SJSA1 (cell line): Measurements from ENCODE around the gene SAYSD1. TPM values are rescaled to one million over a fixed set of nuclear protein-coding genes. Genes with fewer than 3 reads are reported as not detected.

Source experiments
- DNase-seq, 2 experiments: peaks; one replicate each; pipeline ENCODE4 v3.0.0-alpha.2; 2015 to 2020; ENCODE audit warnings: low spot score in 2 of 2, low read depth in 1 of 2
- H3K27ac ChIP-seq: fragments of 250-450 bp; sonication (Bioruptor Pico); 2 replicates; pipeline ENCODE4 v1.5.1; 2020; ENCODE audit warnings: mild to moderate bottlenecking, moderate library complexity
- H3K27me3 ChIP-seq: fragments of 250-450 bp; sonication (Bioruptor Pico); replicated peaks from 2 replicates; pipeline ENCODE4 v1.5.1; 2020; ENCODE audit warnings: mild to moderate bottlenecking, moderate library complexity
- H3K36me3 ChIP-seq: fragments of 250-450 bp; sonication (Bioruptor Pico); 2 replicates; pipeline ENCODE4 v1.5.1; 2020; ENCODE audit warnings: mild to moderate bottlenecking
- H3K4me1 ChIP-seq: fragments of 250-450 bp; sonication (Bioruptor Pico); replicated peaks from 2 replicates; pipeline ENCODE4 v1.6.1; 2021; ENCODE audit warnings: mild to moderate bottlenecking
- H3K4me3 ChIP-seq: fragments of 250-450 bp; sonication (Bioruptor Pico); 2 replicates; pipeline ENCODE4 v1.5.1; 2020; ENCODE audit warnings: mild to moderate bottlenecking
- H3K9me3 ChIP-seq: fragments of 250-450 bp; sonication (Bioruptor Pico); replicated peaks from 2 replicates; pipeline ENCODE4 v1.5.1; 2020; ENCODE audit warnings: mild to moderate bottlenecking
- total RNA-seq: library from RNA; depleted of rRNA; stranded (reverse); fragments of >200 nt; shearing (Covaris generic); gene quantifications from 2 replicates; pipeline ENCODE4 v1.2.3, GENCODE V29; 2014

SAYSD1 gene
- total RNA-seq, 1 experiment from 2014 or later = 15.8 TPM

GRCh38 chr6:39065561-39065960, 49.4 kb downstream of the SAYSD1 start:
- Histone ChIP-seq H3K4me1 (no peaks in the 10 kb centered on the region), H3K36me3 (no peaks in the 10 kb centered on the region), H3K27me3 (peaks cover 28% of the 10 kb centered on the region), H3K4me3 (no peak overlapping the region), H3K9me3 (no peaks in the 10 kb centered on the region), H3K27ac (no peak overlapping the region)
- DNase-seq = no peak

DNA sequence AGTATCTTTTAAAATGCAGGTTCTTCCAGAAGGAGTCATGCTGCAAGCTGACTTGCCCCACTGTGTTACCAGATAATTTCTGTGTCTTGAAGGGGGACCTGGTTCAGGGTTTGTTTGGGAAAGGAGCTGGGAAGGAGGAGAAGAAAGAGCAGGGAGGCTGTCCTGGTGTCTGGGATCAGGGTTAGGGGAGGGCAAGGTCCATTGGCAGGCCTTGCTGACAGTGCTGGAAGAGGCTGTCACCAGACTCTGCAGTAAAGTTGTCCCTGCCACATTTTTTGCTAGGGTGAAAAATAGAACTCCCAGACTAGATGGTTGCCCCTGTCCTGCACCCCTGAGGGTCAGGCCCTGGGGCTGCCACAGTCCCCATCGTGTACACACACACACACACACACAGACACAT, 51.5 kb downstream of the SAYSD1 start:
- Histone ChIP-seq H3K4me1 (no peaks in the 10 kb centered on the region), H3K4me3 (no peak overlapping the region), H3K36me3 (no peaks in the 10 kb centered on the region), H3K9me3 (no peaks in the 10 kb centered on the region), H3K27ac (no peak overlapping the region), H3K27me3 (peaks cover 29% of the 10 kb centered on the region)
- DNase-seq = no peak

DNA sequence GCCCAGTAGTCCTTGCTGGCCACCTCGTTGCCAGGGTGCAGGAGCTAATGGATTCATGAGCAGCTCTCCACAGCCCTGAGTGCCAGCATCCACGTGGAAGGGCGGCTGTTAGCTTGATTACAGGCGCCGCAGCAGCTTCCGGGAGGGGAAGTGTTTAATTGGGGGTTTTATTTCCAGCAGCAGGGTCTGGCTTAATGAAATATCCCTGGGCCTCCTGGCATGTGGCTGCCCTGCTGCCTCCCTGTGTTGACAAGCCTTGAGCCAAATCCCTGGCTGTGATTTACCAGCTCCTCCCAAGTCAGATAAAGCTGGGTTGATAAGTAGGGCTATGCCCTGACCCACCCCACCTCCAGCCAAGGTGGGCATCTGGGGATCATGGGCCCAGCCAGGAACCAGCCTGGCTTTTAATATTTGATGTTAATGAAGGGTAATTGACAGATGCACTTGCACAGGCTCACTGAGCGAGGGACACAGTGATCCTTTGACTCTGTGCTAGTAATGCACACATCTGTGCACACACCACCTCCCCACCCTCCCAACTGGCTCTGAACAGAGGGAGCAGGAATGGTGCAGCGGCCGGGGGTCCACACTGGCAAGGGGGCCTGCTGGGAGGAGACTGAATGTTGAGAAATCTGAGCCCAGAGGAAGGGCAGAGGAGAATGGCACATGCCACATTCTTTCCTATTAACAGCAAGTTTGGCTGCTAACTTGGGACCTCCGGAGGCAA, 52.8 kb downstream of the SAYSD1 start:
- no peaks in the 10 kb centered on the region for H3K36me3 ChIP-seq
- no peak overlapping the region for H3K4me3 ChIP-seq
- no peaks in the 10 kb centered on the region for H3K9me3 ChIP-seq
- H3K27me3 ChIP-seq = peaks cover 21% of the 10 kb centered on the region
- no peaks in the 10 kb centered on the region for H3K4me1 ChIP-seq
- DNase-seq = no peak
- H3K27ac ChIP-seq = no peak overlapping the region

- Histone ChIP-seq H3K27me3 (peaks cover 21% of the 10 kb centered on the region; the same call in 1 of the 2 replicates), H3K9me3 (no peaks in the 10 kb centered on the region), H3K27ac (no peak overlapping the region), H3K36me3 (no peaks in the 10 kb centered on the region), H3K4me3 (no peak overlapping the region), H3K4me1 (no peaks in the 10 kb centered on the region)
- no peak for DNase-seq
Observed at GRCh38 chr6:39061588-39061987, 53.4 kb downstream of the SAYSD1 start.

DNA sequence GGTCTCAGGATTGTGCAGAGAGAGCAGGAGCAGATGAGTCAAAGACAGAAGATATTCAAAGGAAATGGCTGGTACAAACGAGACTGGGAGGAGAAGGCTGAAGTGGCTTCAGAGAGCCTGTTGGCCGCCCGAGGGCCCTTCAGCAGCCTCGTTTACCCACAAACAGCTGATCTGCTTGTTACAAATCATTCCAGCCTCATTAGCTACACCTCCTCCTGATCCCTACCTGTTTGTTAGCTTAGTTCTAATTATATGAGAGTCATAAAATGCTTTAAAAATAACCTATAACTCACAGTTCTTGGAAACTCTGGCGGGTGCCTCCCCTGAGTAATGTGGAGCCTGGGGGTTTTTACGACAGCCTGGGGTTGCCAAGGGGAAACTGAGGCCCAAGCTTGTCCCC, 53.8 kb downstream of the SAYSD1 start:
- no peaks in the 10 kb centered on the region for H3K4me1 ChIP-seq
- no peak for DNase-seq

GRCh38 chr6:39060467-39061160, 54.4 kb downstream of the SAYSD1 start:
- Histone ChIP-seq H3K27me3 (peaks cover 16% of the 10 kb centered on the region; the same call in 1 of the 2 replicates), H3K36me3 (no peaks in the 10 kb centered on the region), H3K4me1 (no peaks in the 10 kb centered on the region), H3K4me3 (no peak overlapping the region), H3K9me3 (no peaks in the 10 kb centered on the region), H3K27ac (no peak overlapping the region)
- no peak for DNase-seq

More for the DNA sequence above, 53.8 kb downstream of the SAYSD1 start:
- Histone ChIP-seq H3K9me3 (no peaks in the 10 kb centered on the region), H3K36me3 (no peaks in the 10 kb centered on the region), H3K4me3 (no peak overlapping the region), H3K27ac (no peak overlapping the region), H3K27me3 (peaks cover 17% of the 10 kb centered on the region; the same call in 1 of the 2 replicates)

GRCh38 chr6:39059496-39060310, 55.3 kb downstream of the SAYSD1 start:
- Histone ChIP-seq H3K4me3 (no peak overlapping the region), H3K27ac (no peak overlapping the region), H3K9me3 (no peaks in the 10 kb centered on the region), H3K36me3 (no peaks in the 10 kb centered on the region), H3K4me1 (no peaks in the 10 kb centered on the region), H3K27me3 (peaks cover 16% of the 10 kb centered on the region; the same call in 1 of the 2 replicates)
- no peak for DNase-seq

- Histone ChIP-seq H3K4me3 (no peak overlapping the region), H3K36me3 (no peaks in the 10 kb centered on the region), H3K4me1 (no peaks in the 10 kb centered on the region), H3K9me3 (no peaks in the 10 kb centered on the region), H3K27ac (no peak overlapping the region), H3K27me3 (peaks cover 16% of the 10 kb centered on the region; the same call in 1 of the 2 replicates)
- DNase-seq = no peak
Observed at GRCh38 chr6:39058471-39059147, 56.4 kb downstream of the SAYSD1 start.

GRCh38 chr6:39057251-39058155, 57.5 kb downstream of the SAYSD1 start:
- no peak overlapping the region for H3K27ac ChIP-seq
- H3K36me3 ChIP-seq = no peaks in the 10 kb centered on the region
- no peak overlapping the region for H3K4me3 ChIP-seq
- DNase-seq = no peak
- H3K4me1 ChIP-seq = no peaks in the 10 kb centered on the region
- peaks cover 12% of the 10 kb centered on the region for H3K27me3 ChIP-seq
- H3K9me3 ChIP-seq = no peaks in the 10 kb centered on the region

- no peak for DNase-seq
- Histone ChIP-seq H3K36me3 (no peaks in the 10 kb centered on the region), H3K9me3 (no peaks in the 10 kb centered on the region), H3K27ac (no peak overlapping the region), H3K4me3 (no peak overlapping the region), H3K4me1 (no peaks in the 10 kb centered on the region), H3K27me3 (peaks cover 11% of the 10 kb centered on the region)
Observed at GRCh38 chr6:39056681-39057080, 58.3 kb downstream of the SAYSD1 start.

GRCh38 chr6:39056191-39056590, 58.8 kb downstream of the SAYSD1 start:
- no peaks in the 10 kb centered on the region for H3K9me3 ChIP-seq
- no peak overlapping the region for H3K27ac ChIP-seq
- no peak overlapping the region for H3K4me3 ChIP-seq
- DNase-seq = no peak
- H3K27me3 ChIP-seq = peaks cover 10% of the 10 kb centered on the region
- H3K4me1 ChIP-seq = no peaks in the 10 kb centered on the region
- no peaks in the 10 kb centered on the region for H3K36me3 ChIP-seq

GRCh38 chr6:39055661-39056060, 59.3 kb downstream of the SAYSD1 start:
- H3K27ac ChIP-seq = no peak overlapping the region
- H3K9me3 ChIP-seq = no peaks in the 10 kb centered on the region
- no peaks in the 10 kb centered on the region for H3K36me3 ChIP-seq
- no peak for DNase-seq
- no peaks in the 10 kb centered on the region for H3K4me1 ChIP-seq
- peaks cover 5% of the 10 kb centered on the region for H3K27me3 ChIP-seq
- H3K4me3 ChIP-seq = no peak overlapping the region
